HG03108 (cell line): ENCODE data around the gene GPR25.
"Not testable (repeated sequence)": the region's sequence is repeated elsewhere in the genome, so short reads cannot be mapped to it uniquely, and the experiment has no call there.

Experiments used
- ATAC-seq: cut with Tn5 transposase; IDR thresholded peaks from one replicate; pipeline ENCODE4 v1.9.1; 2021; ENCODE audit warnings: moderate library complexity; ENCODE audit not compliant: unreplicated experiment

The GPR25 gene

DNA sequence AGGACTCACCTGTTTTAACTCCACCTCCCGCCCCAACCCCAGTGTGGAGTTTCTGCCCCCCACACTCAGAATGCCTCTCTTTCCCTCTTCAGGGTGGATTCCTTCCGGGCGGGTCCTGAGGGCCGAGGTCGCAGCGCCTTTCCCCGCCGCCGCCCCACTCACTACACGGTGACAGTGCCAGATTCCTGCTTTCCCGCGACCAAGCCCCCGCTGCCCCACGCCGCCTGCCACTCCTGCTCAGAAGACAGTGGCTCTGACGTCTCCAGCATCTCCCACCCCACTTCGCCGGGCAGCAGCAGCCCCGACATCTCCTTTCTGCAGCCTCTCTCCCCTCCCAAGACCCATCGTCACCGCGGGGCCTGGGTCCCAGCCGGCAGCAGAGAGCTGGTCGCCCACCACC, 38.6 kb downstream of the GPR25 start:
- no peak for ATAC-seq

DNA sequence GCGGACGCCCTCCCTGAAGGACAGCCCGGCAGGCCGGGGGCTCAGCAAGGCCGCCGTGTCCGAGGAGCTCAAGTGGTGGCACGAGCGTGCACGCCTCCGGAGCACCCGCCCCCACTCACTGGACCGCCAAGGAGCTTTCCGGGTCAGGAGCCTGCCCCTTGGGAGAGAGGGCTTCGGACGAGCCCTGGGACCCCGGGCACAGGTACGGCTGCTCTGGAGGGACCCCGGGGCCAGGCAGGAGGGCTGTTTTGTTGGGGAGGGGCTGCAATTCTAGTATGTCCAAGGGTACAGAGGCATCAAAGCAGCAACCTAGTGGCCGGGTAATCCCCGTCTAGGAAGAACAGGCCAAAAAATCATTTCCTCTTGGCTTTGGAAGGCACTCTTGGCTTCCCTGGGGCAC, 39.2 kb downstream of the GPR25 start:
- not testable (repeated sequence) for ATAC-seq

DNA sequence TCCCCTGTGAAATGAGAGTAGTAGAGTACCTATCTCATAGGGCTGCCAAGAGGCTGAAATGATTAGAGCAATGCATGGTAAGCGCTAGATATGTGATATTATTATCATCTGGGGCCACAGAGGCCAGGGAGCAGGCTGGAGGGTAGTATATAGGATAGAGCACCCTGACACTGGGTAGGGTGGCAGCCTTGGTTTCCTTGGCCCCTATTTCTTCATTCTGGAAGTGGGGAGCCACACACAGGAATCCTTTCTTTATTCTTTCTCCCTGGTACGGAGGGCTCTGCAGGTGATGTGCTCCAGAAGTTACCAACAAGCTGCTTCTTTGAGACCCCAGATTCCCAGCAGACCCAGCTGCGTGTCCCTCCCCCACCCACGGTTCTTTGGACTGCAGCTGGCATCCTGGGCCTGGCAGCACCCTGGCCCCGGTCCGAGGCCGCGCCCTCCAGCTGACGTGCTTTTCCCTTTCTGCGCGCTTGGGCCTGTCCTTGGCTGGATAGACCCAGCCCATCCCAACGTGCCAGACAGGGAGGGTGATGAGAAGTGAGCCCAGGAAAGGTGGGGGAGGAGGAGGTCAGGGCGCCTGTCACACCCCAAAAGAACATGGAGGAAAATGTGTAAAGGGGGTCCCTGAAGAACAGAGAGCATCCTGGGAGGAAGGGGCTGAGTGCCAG, 40.1 kb downstream of the GPR25 start:
- ATAC-seq = no peak

DNA sequence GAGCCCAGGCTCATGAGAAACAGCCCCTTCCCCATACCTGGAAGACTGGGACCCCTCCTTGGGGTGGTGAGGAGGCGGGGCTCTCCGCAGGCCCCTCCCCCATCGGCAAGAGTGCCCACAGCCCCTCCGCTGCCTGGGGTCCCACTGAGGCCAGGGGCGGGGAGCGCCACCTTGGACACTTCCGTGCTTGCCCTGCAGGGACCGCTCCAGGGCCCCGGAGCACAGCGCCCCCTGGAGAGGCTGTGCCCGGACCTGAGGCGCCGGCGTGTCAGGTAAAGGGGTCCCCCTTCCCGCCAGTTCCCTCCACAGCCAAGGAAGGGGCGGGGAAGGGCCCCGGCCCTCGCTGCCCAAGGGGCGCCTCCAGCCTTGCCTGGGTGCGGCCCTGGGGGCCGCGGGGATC, 43.4 kb downstream of the GPR25 start:
- no peak for ATAC-seq

DNA sequence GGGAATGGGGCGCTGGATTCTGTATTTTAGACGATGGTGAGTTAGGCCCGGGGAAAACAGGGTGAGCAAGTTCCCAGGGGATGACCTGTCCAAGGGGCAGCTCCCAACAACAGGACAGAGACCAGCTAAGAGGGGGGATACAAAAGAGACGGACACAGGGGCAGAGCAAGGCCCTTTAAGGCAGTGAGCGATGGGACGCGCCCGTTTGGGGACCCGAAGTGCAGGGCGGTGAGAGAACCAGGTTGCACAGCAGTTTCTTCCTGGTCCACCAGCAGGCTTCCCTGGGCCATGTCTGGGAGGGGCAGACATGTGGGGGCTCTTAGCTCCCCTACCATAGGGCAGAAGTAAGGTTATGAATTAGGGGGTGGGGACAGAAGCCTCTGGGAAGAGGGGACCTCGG, 43.9 kb downstream of the GPR25 start:
- no peak for ATAC-seq

DNA sequence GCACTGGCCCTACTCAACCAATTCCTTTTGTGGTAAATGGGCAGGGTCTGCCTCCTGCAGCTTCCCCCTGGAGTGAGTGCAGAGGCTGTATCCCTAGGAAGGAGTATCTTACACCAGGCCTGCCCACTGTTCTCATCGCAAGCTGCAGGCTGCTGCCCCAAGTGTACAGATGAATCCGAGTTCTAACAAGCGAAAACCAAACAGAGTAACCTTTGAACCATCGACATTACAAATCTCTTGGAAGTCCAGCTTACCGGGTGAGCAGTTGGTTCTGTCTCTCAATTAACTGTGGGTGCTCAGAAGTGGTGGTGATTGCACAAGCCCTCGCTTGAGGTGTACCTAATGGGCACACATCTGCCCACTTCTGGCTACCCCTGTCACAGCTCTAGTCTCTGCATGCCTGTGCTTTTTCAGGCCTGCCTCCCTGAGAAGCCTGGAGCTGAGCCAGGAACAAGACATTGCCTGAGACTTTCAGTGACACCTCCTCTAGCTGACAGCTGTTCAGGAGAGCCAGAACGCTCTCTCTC, 44.6 kb downstream of the GPR25 start:
- no peak for ATAC-seq

DNA sequence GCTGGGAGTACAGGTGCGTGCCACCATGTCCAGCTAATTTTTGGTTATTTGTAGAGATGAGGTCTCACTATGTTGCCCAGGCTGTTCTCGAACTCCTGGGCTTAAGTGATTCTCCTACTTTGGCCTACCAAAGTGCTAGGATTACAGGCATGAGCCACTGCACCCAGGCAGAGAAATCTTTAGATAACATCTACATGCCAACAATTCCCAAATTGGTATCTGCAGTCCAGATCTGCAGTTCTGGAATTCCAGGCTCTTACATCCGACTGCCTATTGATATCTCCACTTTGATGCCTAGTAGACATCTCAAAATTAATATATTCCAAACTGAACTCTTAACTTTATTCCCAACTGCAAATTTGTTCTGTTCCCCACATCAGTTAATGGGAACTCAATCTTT, 45.2 kb downstream of the GPR25 start:
- ATAC-seq = no peak

DNA sequence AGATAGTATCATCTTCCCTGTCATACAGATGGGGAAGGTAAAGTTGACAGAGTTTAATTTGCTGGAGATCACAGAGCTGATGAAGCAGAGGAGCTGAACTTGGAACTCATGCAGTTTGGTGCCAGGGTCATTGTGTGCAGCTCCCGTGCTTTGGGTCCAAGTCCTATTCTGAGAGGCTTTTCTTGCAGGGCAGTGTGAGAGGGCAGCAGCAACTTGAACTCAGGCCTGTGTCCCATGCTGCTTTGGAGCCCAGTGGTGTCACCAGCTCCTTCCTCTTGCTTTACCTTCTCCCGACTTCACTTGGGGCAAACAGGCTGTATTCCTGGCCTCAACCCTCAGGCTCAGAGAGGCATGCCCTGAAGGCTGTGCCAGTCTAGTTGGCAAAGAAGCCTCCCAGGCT, 46.6 kb downstream of the GPR25 start:
- ATAC-seq = no peak

DNA sequence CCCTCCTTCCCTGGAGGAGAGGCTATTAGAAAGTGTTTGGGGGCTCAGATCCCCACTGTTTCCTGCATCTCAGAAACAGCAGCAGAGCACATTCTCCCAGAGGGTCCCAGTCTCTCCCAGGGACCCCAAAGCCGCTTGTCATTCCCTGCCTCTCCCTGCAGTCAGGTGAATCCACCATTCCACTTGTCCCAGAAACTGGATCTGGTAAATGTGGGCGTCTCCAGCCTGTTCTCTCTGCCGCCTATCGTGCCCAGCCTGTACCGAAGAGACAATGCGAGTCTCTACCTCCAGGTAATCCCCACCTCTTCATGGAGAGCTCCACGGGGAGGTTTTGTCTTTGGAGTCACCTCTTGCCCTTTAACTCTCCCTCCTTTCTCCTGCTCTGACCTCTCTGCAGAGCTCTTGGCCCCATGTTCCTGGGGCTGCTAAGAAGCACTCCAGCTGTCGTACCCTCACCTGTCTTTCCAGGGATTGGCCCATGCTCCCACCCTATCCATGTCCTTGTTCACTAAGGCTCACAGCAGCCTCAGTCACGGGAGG, 48.9 kb downstream of the GPR25 start:
- ATAC-seq = no peak

DNA sequence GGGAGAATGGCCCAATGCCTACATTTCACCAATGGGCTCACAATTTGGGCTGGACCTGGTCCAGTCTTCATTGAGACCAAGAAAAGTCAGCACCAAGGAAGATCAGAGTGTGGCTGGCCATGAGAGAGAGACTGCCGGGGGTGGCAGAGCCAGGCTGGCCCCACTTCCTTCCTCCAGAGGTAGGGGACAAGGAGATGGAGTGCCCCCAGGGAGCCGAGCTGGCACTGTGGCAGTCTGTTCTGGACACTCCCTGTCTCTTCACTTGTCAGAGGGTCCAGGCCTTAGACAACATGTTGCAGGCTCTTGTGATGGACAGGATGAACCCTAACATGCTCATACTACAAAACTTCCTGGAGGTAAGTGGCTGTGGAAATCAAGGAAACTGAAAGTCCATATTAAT, 49.6 kb downstream of the GPR25 start:
- ATAC-seq = no peak

DNA sequence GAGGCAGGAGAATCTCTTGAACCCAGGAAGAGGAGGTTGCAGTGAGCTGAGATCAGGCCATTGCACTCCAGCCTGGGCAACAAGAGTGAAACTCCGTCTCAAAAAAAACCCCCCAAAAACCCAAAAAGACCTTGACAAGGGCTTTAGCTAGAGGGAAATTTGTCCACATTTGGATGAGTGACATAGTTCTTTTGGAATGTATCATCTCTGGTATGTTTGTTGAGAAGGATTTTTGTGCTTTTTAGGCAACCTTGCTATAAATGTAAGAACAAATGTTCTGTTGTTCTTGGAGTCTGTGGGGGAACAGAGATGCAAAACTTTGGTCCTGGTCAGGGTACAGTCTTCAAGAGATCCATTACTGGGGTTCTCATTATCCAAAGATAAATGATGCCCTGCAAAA, 50.8 kb downstream of the GPR25 start:
- ATAC-seq = no peak
